B cell (primary cell): Measurements from ENCODE around the gene TAT.

Source experiments
- EZH2 ChIP-seq: IDR thresholded peaks from 2 replicates; pipeline ENCODE4 v1.6.1; 2012; ENCODE audit warnings: borderline replicate concordance, low read depth, mild to moderate bottlenecking, moderate library complexity, low read length; ENCODE audit not compliant: insufficient read depth, poor library complexity, severe bottlenecking
- TF ChIP-seq, protein P1 (sequence below): fragments of 200-600 bp; IDR thresholded peaks from one replicate; pipeline ENCODE4 v1.8.0; 2022; ENCODE audit warnings: antibody characterized with exemption, mild to moderate bottlenecking

DNA sequence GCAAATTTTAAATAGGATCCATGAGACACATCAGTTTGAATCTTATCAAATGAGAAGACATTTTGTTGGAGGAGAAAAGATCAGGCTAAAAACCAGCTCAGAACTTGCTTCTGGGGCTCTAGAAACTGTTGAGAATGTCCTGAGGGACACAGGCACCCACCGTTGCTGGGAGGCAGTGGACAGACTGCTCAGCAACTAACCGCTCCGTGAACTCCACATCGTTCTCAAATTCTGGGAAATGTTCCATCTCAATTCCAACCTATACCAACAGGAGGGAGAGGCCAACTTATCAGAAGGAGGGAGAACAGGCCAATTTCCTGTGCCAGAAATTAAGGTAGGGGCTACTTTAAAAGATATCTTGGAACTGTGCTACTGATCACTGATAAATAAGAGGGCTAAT is 8.3 kb downstream of the TAT start:
- TF ChIP-seq, protein P1, sequence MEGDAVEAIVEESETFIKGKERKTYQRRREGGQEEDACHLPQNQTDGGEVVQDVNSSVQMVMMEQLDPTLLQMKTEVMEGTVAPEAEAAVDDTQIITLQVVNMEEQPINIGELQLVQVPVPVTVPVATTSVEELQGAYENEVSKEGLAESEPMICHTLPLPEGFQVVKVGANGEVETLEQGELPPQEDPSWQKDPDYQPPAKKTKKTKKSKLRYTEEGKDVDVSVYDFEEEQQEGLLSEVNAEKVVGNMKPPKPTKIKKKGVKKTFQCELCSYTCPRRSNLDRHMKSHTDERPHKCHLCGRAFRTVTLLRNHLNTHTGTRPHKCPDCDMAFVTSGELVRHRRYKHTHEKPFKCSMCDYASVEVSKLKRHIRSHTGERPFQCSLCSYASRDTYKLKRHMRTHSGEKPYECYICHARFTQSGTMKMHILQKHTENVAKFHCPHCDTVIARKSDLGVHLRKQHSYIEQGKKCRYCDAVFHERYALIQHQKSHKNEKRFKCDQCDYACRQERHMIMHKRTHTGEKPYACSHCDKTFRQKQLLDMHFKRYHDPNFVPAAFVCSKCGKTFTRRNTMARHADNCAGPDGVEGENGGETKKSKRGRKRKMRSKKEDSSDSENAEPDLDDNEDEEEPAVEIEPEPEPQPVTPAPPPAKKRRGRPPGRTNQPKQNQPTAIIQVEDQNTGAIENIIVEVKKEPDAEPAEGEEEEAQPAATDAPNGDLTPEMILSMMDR: no peak
- no peak for TF ChIP-seq EZH2
